ENCODE data around the gene NCOA3. TPM values are rescaled to one million over a fixed set of nuclear protein-coding genes. Genes with fewer than 3 reads are reported as not detected.

The NCOA3 gene
- total RNA-seq, 1 experiment from 2014 or later = 35.6 TPM

- peak; percentile 45 for DNase-seq (ENCODE audit: low read depth)
Measured at GRCh38 chr20:47677635-47678453, 176.2 kb downstream of the NCOA3 start.

DNA sequence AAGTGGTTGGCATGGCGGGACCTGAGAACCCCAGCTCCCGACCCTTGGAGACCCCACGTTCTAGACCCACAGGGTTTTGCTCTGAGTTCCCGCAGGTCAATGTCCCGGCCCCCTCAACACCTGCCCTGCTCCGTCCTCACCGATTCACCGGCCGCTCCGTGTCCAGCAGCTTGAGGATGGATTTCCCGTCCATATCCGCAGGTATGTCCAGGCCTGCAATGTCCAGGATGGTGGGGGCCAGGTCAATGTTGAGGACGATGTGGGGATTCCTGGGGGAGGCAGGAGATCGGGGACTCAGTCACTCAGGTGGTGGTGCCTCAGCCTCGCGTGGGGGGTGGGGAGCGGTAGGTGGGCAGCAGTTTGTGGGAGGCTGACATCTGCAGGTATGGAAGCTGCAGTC lies 176.8 kb downstream of the NCOA3 start:
- no peak for DNase-seq (ENCODE audit: low read depth)

DNA sequence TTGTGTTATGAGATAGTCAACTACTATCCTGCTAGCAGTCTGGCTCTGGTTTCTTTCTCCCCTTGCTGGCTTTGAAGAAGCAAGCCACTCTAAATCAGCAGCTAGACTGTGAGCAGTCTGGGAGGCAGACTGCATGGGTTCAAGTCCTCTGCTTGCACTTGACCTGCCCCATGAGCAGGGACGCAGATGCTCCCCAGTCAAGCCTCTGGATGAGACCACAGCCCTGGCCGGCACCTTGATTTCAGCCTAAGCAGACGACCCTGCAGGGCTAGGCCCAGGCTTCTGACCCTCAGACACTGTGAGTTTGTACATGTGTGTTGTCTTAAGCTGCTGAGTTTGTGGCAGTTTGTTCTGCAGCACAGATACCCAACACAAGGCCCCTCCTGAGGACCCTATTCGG lies 177.8 kb downstream of the NCOA3 start:
- DNase-seq (ENCODE audit: low read depth) = no peak

DNA sequence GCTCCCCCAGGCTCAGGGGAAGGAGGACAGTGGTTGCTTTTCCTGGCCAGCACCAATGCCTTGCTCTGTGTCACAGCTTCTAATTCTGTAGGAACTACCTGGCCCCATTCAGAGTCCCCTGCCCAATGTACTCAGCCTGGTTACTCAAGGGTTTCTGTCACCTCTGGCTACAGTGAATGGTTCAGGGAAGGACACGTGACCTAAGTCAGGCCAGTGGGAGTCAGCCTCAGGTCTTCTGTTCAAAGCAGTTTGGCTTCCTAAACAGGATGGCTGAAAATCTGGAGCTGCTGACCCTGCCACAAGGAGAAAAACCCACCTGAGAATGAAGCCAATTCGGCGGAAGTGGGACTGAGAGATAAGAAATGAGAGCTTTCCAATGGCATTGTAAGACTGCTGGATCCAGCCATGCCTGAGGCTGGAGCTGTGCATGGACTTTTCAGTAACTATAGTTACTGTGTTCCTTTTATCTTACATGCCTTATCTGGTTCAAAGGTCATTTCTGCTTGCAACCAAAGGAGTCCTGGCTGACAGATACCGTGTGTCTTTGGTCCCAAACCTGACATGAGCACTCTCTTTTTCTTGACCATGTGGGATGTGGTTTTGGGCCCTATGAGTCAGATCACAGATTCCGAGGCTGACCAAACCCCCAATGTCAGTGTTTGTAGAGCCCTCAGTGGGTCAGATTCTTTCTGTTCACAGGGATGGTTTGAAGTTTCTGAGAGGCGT lies 179.3 kb downstream of the NCOA3 start:
- peak; percentile 82 for DNase-seq (ENCODE audit: low read depth)

GRCh38 chr20:47682028-47682783 lies 180.5 kb downstream of the NCOA3 start:
- DNase-seq (ENCODE audit: low read depth) = peak; percentile 46

DNA sequence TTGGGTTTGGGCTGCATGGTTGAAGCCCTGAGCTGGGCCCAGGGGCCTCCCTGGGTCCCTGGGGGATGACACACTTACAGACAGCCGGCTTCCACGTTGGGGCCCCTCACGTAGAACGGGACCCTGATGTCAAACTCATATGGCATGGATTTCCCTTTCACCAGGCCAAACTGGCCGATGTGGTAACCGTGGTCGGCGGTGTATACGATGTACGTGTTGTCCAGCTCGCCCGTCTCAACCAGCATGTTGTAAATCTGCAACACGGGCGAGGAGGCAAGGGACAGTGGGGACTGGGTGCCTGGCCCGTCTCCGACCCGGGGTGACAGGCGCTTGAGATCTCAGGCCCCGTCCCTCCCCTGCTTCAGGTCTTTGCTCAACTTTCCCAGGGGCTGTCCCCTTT lies 181.2 kb downstream of the NCOA3 start:
- DNase-seq (ENCODE audit: low read depth) = no peak

- no peak for DNase-seq (ENCODE audit: low read depth)
Measured at GRCh38 chr20:47684306-47685080, 182.8 kb downstream of the NCOA3 start.

GRCh38 chr20:47686545-47686944 lies 184.9 kb downstream of the NCOA3 start:
- peak; percentile 98 for DNase-seq (ENCODE audit: low read depth)

GRCh38 chr20:47687095-47687987 lies 185.7 kb downstream of the NCOA3 start:
- DNase-seq (ENCODE audit: low read depth) = no peak

GRCh38 chr20:47688385-47689381 lies 187.0 kb downstream of the NCOA3 start:
- peak; percentile 55 for DNase-seq (ENCODE audit: low read depth)

DNA sequence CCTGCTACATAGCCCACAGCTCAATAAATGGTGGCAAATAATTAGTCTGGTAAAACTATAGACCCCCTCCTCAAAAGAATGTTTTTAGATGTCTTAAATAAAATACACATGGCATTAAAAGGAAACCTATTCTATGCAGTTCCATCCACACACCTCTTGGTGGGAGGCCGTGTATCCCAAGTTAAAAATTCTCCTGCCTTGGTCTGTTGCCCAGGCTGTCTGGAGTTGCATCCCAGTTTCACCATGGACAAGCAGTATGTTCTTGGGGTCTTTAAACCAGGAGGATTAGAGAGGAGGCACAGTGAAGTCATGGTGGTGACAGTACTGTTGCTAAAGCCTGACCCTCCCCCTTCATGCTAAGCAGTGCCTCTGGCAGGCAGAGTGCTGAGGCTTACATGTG lies 188.0 kb downstream of the NCOA3 start:
- no peak for DNase-seq (ENCODE audit: low read depth)

GRCh38 chr20:47691625-47692024 lies 189.9 kb downstream of the NCOA3 start:
- DNase-seq (ENCODE audit: low read depth) = peak; percentile 48

GRCh38 chr20:47694021-47694818 lies 192.5 kb downstream of the NCOA3 start:
- DNase-seq (ENCODE audit: low read depth) = no peak

- DNase-seq (ENCODE audit: low read depth) = no peak
Measured at GRCh38 chr20:47696856-47697255, 195.2 kb downstream of the NCOA3 start.

- no peak for DNase-seq (ENCODE audit: low read depth)
Measured at GRCh38 chr20:47698142-47698541, 196.5 kb downstream of the NCOA3 start.

GRCh38 chr20:47699818-47700217 lies 198.1 kb downstream of the NCOA3 start:
- no peak for DNase-seq (ENCODE audit: low read depth)

GRCh38 chr20:47700327-47700726 lies 198.6 kb downstream of the NCOA3 start:
- no peak for DNase-seq (ENCODE audit: low read depth)

- DNase-seq (ENCODE audit: low read depth) = peak; percentile 85
Measured at GRCh38 chr20:47701612-47702011, 199.9 kb downstream of the NCOA3 start.
